GM12892 (cell line): ENCODE data around the gene SERPINE1.

Source experiments
- POLR2A ChIP-seq: IDR thresholded peaks from 2 replicates; pipeline ENCODE4 v1.6.1; 2011; ENCODE audit warnings: low read depth, low read length, control low read depth
- POLR2AphosphoS5 ChIP-seq: IDR thresholded peaks from 2 replicates; pipeline ENCODE4 v1.6.1; 2011; ENCODE audit warnings: low read depth, low read length, control low read depth

DNA sequence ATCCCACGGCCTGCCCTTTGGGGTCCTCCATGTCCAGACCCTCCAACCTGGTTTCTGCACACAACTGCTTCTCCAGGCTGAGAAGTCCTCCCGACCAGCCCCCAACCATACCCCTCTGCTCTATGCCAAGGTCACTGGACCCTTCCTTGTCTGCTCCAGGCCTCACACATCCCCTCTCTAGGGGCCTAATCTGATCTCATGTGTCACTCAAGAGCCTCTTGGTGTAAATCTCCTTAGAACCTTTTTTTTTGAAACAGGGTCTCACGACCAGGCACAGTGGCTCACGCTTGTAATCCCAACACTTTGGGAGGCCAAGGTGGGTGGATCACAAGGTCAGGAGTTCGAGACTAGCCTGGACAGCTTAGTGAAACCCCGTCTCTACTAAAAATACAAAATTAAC is 17.5 kb upstream of the SERPINE1 start:
- no peak for TF ChIP-seq POLR2AphosphoS5
- TF ChIP-seq POLR2A, result no peak
